ENCODE data around the gene ZNF330. TPM values are rescaled to one million over a fixed set of nuclear protein-coding genes. Genes with fewer than 3 reads are reported as not detected.

ZNF330 gene
- total and polyA plus RNA-seq, 2 of the 4 experiments (the other 2 are of a cell fraction): 27.2 to 34.1 TPM

GRCh38 chr4:141196227-141196933 lies 24.3 kb upstream of the ZNF330 start:
- H2BK5ac ChIP-seq (ENCODE audit: low read depth, low read length, poor library complexity, severe bottlenecking): no peak overlapping the region
- TF ChIP-seq NFE2L2 (IDR thresholded peaks at IDR 0.05; ENCODE audit: low read depth, low read length) (no peak), MAZ (IDR thresholded peaks at IDR 0.05; ENCODE audit: borderline replicate concordance, low read depth, low read length) (no peak), BHLHE40 (IDR thresholded peaks at IDR 0.05; ENCODE audit: low read depth, low read length) (no peak), RCOR1 (IDR thresholded peaks at IDR 0.05; ENCODE audit: insufficient replicate concordance, low read length) (no peak), MXI1 (IDR thresholded peaks at IDR 0.05; ENCODE audit: borderline replicate concordance, low read depth, low read length) (no peak), MAFK (IDR thresholded peaks at IDR 0.05; ENCODE audit: low read depth, low read length) (no peak), POLR2A (IDR thresholded peaks at IDR 0.05; ENCODE audit: low read depth, low read length) (no peak), CHD1 (IDR thresholded peaks at IDR 0.05; ENCODE audit: low read depth, low read length) (no peak), CEBPB (IDR thresholded peaks at IDR 0.05; ENCODE audit: low read depth, low read length) (no peak), RFX5 (IDR thresholded peaks at IDR 0.05; ENCODE audit: low read depth, low read length) (no peak), SMC3 (IDR thresholded peaks at IDR 0.05; ENCODE audit: low read depth, low read length) (no peak), RAD21 (IDR thresholded peaks at IDR 0.05; ENCODE audit: low read length) (no peak)
- TF ChIP-seq, protein P1, sequence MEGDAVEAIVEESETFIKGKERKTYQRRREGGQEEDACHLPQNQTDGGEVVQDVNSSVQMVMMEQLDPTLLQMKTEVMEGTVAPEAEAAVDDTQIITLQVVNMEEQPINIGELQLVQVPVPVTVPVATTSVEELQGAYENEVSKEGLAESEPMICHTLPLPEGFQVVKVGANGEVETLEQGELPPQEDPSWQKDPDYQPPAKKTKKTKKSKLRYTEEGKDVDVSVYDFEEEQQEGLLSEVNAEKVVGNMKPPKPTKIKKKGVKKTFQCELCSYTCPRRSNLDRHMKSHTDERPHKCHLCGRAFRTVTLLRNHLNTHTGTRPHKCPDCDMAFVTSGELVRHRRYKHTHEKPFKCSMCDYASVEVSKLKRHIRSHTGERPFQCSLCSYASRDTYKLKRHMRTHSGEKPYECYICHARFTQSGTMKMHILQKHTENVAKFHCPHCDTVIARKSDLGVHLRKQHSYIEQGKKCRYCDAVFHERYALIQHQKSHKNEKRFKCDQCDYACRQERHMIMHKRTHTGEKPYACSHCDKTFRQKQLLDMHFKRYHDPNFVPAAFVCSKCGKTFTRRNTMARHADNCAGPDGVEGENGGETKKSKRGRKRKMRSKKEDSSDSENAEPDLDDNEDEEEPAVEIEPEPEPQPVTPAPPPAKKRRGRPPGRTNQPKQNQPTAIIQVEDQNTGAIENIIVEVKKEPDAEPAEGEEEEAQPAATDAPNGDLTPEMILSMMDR (conservative IDR thresholded peaks at IDR 0.05; ENCODE audit: low read depth, low read length): no peak
- peaks cover 4% of the 10 kb centered on the region for H3K27me3 ChIP-seq (ENCODE audit: control insufficient read depth, insufficient read depth, low read length)
- H3K9me3 ChIP-seq (ENCODE audit: control insufficient read depth, insufficient read depth, low read length): no peaks in the 10 kb centered on the region
- H4K20me1 ChIP-seq (ENCODE audit: insufficient read depth, low read length): no peaks in the 10 kb centered on the region
- no peak overlapping the region for H4K5ac ChIP-seq (ENCODE audit: low read depth, low read length)
- H2AK9ac ChIP-seq (replicated peaks; ENCODE audit: low read depth, low read length, poor library complexity): no peak overlapping the region
- no TSS peak for BruUV-seq (replicated peaks)
- no peak overlapping the region for H2AK5ac ChIP-seq (ENCODE audit: low read depth, low read length)
- no peak overlapping the region for H3K23ac ChIP-seq (ENCODE audit: low read depth, low read length)
- no peak overlapping the region for H3K4me3 ChIP-seq (ENCODE audit: insufficient read depth, low read depth, low read length)
- H2BK20ac ChIP-seq (ENCODE audit: low read depth, low read length): no peak overlapping the region
- H3K14ac ChIP-seq (replicated peaks; ENCODE audit: low read depth, low read length): no peak overlapping the region
- H3K36me3 ChIP-seq (ENCODE audit: control insufficient read depth, insufficient read depth, low read length): no peaks in the 10 kb centered on the region
- H3K4ac ChIP-seq (ENCODE audit: low read depth, low read length): no peak overlapping the region
- H2BK120ac ChIP-seq (ENCODE audit: low read depth, low read length): no peak overlapping the region
- no peaks in the 10 kb centered on the region for H3K9me1 ChIP-seq (ENCODE audit: insufficient read depth, low read length)
- no CpG with 5 or more reads among the region's 1 CpG for WGBS, 2 experiments (ENCODE audit: extremely low coverage in 2 of 2, insufficient read length in 1 of 2)
- H3K9ac ChIP-seq (ENCODE audit: low read depth, low read length): no peak overlapping the region
- no peaks in the 10 kb centered on the region for H3K4me1 ChIP-seq (ENCODE audit: control insufficient read depth, insufficient read depth, low read length)
- H3K4me2 ChIP-seq (ENCODE audit: low read depth, low read length): no peak overlapping the region
- no peaks in the 10 kb centered on the region for H3K79me1 ChIP-seq (ENCODE audit: low read depth in 1 of 2, low read length in 2 of 2)
- POLR2A ChIA-PET (ENCODE audit: unreplicated experiment): no interaction called here
- in situ Hi-C loops (cut with MboI; ENCODE audit: low sequenced_read_pairs): no loop called here
- no peak overlapping the region for H2AFZ ChIP-seq (replicated peaks; ENCODE audit: low read length, poor library complexity)
- H2BK15ac ChIP-seq (ENCODE audit: low read depth, low read length): no peak overlapping the region
- CTCF ChIA-PET: interaction anchor here (1.1 to 1.3 kb wide), 2 partner anchors 14 to 15 kb away, joined by 3 read pairs; no protein-coding TSS in a partner anchor
- H3K18ac ChIP-seq (ENCODE audit: low read depth, low read length): no peak overlapping the region
- no peak for ATAC-seq (ENCODE audit: low read depth)
- H4K8ac ChIP-seq (ENCODE audit: low read depth in 2 of 2, low read length in 2 of 2): no peak overlapping the region
- dilution Hi-C loops (cut with HindIII; ENCODE audit: low sequenced_read_pairs, unreplicated experiment): no loop called here
- no peak overlapping the region for H3K27ac ChIP-seq (ENCODE audit: insufficient read depth, low read length)
- no peak overlapping the region for H4K91ac ChIP-seq (ENCODE audit: insufficient read depth, low read depth, low read length)
- no peak for DNase-seq
- intact Hi-C loops (cut with micrococcal nuclease): no loop called here
- H3K56ac ChIP-seq (ENCODE audit: extremely low read depth, insufficient read depth, low read length): no peak overlapping the region

Measured in IMR-90 (cell line).